Stimulated activated CD8-positive, alpha-beta memory T cell treated with anti-CD3 and anti-CD28 coated beads, Interleukin-12 subunit alpha, Interleukin-12 subunit beta, amount 100 ng/mL, for 4 hours (primary cell): Measurements from ENCODE around the gene SNX5.
"Not testable (repeated sequence)": the region's sequence is repeated elsewhere in the genome, so short reads cannot be mapped to it uniquely, and the experiment has no call there.

Experiments used
- DNase-seq: peaks from one replicate; pipeline ENCODE4 v3.0.0-alpha.2; 2020; ENCODE audit warnings: low read depth

The SNX5 gene

DNA sequence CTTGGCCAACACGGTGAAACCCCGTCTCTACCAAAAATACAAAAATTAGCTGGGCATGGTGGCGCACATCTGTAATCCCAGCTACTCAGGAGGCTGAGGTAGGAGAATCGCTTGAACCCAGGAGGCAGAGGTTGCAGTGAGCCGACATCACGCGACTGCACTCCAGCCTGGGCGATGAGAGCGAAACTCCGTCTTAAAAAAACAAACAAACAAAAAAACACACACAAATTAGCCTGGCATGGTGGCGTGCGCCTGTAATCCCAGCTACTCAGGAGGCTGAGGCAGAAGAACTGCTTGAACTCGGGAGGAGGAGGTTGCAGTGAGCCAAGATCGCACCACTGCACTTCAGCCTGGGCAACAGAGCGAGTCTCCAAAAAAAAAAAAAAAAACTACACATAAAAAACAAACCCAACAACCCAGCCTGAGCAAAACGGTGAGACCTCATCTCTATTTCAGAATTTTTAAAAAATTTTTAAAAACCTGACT lies 8.2 kb downstream of the SNX5 start:
- DNase-seq, result not testable (repeated sequence)

DNA sequence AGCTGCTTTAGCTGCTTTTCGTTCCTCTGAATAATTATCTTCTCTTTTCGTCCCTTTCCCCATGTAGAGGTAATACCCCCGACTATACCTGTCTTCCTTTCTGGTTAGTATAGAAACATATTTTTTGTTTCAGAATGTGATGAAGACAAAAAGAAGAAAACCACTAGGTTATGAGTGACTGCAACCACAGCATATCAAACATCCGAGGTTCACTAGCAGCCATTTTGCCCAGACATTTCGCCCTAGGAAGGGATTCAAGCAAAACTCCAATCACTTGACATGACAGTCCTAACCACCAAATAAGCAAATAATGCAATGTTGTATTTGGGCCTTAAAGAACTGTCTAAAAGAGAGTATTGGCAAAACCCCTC lies 9.4 kb downstream of the SNX5 start:
- no peak for DNase-seq

DNA sequence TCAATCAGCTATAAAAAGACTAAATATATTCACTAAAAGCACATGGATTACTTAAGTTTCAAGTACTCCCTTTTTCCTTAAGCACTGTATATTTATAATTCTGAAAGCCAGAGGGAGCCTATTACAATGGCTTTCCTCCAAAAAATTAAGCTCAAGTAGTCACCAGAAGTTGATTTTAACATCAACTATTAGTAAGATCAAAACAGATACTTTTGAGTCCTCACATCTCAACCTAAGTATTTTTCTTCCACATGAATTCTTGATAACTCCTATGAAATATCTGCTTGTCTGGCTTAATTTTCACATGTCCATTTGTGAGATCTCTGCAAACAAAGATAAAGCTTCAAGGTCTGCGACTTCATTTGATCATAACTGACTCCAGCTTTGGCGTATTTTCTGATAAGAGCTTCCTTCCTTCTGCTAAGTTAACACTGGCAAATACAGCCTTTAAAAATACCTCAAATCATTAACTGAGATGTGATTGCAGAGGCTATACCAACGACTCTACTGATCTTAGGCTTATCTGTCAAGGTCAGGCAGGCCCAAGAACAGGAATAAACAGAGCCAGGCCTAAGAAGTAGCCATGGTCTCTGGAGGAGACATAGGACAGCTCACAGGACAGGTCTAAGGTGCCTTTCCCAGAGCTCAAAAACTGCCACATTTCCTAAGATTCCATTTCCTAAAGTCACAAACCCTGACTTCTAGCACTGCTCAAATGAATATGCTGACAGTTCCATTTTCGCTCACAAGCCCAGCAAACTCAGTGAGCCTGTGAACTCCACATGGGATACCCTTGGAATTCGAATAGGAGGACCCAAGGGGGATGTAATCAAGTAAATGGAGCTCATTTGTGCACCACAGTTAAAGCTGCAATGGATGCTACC lies 10.0 kb downstream of the SNX5 start:
- DNase-seq, result no peak

DNA sequence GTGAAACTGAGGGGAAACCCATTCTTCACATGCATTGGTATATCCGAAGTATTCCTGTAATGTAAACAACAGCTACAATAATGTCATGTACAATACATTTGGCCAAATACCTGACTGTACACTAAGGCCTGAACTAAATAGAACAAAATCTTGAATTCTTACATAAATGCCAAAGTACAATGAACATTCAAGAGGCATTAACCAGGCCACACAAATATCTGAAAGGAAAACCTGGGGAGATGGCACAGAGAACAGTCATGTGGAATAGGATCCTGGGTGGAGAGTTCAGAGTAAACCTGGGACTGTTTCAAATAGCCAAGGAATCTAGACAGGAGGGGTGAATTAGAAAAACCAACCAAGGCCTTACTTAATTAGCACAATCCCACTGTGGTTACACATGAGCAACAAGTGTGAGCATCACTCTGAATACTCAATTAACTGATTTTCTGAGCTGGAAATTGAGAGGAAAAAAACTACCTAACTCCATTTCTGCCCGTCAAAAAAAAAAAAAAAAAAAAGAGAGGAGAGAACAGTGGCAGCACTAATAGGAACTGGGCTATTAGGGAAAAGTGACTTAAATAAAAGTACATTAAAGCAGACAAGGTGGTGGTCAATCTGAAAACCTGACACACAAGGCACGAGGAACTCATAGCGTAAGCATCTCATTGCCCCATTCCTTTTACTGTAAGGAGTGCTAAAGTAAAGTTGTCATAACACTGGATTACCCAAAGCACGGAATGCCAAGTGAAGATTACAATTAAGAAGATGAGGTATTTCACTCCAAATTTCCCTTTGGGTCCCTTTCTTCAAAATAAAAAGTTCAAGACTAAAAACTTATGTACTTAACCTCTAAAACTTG lies 10.9 kb downstream of the SNX5 start:
- DNase-seq, result no peak

DNA sequence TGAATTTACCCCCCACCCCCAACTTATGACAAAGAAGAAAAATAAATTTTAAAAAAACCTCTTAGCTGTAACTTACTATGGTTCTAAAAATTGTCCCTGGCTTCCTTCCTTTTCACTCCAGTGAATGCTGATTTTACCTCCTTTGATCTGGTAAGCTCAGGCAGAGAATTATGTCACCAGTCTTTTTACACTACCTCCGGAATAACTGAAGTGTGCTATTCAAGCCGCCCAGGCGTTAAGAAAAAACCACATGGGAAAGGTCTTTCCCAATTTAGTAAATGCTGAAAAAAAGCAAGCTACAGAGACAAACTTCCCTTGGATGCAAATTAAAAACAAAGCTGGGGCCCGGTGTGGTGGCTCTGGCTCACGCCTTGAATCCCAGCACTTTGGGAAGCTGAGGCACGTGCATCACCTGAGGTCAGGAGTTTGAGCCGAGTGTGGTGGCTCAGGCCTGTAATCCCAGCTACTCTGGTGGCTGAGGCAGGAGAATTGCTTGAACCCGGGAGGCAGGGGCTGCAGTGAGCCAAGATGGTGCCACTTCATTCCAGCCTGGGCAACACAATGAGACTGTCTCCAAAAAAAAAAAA lies 12.4 kb downstream of the SNX5 start:
- DNase-seq, result no peak

DNA sequence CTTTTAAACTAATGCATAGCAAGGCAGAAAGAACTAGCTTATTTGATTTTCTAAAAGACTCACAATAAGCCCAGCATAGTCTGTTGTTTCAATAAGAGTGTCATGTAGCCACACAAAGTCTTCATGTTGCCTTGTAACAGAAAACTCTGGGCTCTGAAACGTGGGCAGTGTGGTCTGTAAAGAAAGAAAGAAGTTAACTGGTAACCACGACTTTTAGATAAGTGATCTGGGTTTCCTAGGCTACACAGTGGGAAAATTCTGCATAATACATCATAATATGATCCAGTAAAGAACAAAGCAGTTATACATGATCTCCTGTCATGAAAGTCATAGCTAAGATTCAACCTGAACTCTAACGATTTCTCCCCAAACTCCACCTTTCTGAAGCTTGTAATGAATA lies 13.3 kb downstream of the SNX5 start:
- DNase-seq, result no peak

DNA sequence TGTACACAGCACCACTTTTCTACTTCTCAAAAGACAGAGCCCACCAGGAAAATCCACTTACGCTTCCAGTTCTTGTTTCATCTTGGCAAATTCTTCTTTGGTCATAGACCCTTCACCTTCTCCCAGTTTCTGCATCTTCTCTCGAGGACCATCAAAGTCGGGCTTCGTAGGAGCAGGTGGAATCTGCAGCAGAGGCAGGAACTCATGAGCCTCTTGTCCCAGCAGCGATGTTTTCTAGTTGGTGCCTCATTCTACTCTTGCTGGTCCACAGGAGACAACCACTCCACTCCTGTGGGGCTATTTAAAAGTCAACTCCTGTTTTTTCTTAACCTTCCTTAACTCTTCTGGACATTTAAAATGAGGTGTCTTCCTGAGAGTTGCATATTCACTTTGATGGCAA lies 14.7 kb downstream of the SNX5 start:
- no peak for DNase-seq

DNA sequence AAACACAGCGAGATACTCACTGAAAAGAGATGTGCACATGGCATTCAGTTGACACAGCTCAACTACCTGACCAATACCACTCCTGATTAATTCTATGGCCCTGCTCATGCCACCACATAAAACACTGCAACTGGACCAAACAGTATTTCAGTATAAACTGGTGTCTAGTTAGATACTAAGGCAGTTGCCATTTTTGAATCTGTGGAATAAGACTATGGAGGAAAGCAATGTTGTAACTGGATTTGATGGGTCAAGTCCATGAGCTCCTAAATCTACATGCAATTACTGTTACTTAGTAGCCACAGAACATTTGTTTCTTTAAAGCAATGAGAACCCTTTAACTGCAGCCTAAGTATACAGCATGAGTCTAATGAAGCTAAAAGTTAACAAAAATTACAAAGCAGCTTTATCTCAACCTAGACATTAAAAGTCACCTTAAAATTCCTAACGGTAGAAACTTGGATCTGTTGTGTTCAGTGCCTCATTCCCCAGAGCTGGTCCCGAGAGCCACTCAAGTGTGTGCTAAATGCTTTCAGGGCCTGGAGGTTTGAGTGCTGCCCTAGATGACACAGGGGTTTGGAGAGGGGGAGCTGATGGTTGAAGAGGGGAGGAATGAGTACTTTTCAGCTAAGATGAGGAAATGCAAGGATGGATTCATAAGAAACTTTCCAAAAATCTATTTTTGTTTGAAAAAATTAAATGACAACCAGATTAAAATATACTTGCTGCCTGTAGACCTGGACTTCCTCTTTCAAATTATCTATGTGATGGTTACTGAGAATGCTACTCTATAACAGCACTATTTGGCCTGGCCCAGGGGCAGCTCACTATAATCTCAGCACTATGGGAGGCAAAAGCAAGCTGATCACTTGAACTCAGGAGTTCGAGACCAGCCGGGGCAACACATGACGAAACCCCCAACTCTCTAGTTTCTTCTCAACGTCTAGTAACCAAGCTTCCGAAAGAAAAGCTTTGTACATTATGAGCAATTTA lies 15.6 kb downstream of the SNX5 start:
- no peak for DNase-seq

DNA sequence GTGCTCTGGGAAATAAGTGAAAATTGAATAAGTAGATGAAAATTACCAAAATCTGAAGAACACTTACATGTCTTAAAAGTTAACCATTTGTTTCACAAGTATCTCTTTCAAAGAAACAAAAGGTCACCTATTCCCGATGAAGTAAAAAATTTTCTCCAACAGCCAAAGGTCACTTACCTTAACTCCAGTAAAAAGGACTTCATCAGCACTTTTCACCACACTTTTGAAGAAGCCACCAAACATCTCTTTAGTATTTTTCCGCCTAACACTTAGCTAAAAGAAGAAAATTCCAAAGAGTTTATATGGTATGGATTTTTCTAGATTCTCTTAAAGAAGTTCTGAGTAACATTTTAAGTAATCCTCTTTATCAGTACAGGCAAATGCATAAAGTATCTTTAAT lies 17.3 kb downstream of the SNX5 start:
- no peak for DNase-seq

DNA sequence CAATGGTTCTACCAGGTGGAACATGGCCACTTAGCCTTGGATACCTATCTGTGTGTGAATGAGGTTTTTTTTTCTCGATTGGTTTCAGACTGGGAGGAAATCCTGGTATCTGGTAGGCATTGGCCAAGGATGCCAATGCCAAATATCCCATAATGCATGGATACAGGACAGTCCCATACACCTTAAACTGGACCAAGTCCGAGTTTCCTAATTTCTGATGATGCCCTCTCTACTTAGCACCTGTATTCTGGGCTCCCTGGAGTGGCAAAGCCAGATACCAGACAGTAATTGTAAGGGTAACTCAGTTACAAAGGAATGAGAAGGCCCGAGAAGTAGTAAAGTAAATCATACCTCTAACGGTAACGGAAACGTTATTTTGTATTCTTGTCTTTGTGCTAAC lies 17.9 kb downstream of the SNX5 start:
- no peak for DNase-seq

DNA sequence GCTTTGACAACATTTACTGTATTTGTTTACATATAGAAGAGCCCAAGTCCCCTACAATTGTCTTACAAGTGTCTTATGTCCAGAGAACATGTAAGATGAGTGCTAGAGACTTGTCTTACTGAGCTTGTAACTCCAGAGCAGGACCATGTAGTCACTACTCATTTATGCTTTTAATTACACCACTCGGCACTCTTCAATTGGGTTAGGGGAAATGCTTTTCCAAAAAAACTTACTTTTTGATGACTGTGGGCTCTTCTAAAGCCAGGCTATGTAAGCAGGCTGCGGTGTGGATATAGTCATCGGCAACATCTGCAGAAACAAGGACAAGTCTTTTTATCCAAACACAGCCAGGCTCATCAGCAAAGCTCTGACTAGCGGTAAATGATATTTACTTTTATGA lies 18.7 kb downstream of the SNX5 start:
- no peak for DNase-seq

DNA sequence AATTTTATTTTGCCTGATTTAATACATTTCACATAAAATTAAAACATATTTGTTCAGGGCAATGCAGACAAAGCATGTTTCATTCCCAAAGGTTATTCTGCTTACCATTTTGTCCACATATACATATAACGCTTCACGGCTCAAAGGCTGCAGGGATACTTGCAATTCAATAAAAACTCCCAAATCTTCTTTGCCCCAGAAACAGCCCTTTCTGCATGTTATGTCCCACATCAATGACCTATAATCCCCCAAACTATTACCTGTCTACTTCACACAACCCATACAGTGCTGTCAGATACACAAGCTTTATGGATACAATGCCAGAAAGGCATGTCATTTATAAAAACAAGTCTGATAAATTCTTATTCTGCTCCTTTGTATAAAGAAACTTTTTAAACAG lies 20.2 kb downstream of the SNX5 start:
- no peak for DNase-seq

DNA sequence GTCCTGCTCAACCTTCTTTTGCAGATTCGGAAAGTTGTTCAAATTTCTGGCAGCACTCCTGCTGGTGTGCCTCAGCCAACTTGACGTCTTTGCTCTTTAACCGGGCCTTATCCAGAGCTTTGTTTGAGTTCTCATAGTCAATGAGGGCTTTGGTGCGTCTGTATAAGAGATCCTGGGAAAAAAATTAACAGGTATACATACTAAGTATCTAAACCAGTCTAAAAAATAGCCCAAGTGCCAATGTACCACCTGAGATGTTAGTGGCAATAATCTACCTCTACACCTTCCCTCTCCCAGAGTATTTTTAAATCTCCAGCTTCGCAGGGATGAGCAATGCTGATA lies 21.1 kb downstream of the SNX5 start:
- DNase-seq, result no peak

DNA sequence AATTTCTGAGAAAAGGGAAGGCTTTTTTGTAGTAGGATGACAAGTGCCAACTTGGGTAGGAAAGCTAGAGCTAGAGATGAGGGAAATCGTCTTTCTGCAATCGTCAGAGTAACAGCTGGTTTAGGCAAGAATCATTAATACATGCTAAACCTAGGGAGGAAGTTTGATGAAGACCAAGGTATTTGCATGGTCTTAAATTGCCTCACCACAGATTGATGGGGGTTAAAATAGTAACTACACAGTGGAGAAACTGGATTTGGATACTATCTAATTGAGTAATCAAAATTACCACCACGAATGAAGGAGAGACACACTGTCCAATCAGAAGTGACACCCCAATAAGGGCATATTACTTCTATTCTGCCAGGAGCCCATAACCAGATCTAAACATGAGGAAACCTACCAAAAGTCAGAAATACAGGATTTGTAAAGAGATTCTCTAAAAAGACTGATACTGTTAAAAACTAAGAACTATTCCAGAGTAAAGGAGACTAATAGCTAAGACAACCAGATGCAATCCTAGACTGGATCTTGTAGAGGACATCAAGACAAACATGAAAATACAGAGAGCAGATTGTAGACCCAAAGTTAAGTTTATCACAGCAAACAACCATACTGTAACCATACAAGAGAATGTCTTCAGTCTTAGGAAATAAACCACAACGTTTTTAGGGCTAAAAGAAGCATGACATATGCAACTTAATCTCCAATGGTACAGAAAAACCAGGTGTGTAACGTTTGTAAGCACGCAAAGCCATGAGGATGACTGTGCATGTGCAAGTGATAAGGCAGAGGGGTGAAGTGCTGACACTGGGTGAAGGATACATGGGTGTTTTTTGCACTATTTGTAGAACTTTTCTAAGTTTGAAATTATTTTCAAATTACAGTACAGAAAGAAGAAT lies 21.8 kb downstream of the SNX5 start:
- DNase-seq, result no peak

DNA sequence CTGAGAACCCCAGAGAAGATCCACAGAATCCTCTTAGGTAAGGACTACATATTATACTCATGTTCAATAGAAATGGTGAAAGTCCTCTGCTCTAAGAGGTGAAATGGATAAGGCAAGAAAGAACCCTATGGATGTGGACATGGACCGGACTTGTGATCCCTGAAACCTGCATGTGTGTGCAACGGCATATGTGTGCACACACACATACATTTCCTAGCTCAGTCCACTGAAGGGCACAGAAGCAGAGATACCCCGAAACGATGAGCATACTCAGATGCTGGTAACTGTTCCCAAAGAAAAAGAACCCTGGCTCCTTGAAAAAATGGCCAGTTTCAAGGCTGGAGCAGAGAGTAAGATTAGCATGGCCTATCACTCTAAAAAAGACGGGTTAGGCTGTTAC lies 22.6 kb downstream of the SNX5 start:
- DNase-seq, result no peak

DNA sequence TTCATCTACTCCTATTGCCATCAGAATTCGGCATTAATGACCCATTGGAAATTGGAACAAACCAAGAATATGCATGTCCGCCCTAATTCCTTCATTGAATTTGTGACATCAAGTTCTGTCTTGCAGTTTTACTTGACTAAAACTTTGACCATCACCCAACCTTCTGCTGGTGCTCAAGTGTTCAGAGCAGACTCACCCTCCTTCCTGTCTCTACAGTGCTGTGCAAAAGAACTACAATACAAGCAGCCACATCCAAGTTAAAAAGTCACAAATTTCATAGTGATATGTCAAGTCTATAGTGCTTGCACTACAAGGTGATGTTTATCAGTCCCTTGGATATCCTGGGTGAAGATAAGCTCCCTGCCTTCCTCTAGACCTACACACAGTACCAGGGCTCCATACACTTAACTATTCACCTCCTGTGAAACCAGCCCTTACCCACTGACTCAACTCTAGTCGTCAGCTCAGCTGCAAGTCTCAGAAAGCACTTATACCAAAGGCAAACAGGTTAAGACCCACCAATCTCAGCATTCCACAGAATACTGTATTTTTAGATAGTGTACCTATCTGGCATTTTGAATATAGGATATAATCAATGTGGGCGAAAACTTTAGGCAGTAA lies 23.6 kb downstream of the SNX5 start:
- no peak for DNase-seq

DNA sequence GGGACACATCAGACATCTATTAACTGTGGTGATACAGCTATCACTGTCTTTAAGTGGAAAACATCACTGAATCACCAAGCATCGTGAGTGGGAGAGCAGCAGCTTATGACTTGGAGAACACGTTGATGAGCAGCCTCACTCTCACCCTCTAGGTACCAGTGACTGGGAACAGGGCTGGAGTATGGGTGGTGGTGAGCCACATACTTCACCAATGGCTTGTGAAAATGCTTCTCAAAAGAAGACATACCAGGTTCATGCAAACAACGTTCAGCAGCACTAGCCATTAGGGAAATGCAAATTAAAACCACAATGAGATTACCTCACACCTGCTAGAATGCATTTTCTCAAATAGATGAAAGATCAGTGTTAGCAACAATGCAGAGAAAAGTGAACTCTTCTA lies 25.3 kb downstream of the SNX5 start:
- no peak for DNase-seq

DNA sequence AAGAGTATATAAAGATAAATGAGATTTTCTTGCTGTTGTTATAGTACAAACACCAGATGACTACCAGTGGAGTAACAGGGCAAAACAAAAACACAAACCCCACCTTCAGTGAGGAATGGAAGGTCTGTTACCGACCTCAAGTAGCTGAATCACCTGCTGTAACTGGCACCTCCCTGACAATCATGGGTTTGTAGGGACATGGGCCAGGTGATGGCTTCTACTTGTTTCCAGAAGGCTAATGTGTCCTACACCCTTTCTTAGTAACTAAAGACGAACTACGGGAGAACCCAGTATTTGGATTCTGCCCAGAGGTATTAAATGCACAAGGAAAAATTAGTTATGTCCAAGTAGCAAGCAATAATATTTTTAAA lies 26.8 kb downstream of the SNX5 start:
- no peak for DNase-seq

DNA sequence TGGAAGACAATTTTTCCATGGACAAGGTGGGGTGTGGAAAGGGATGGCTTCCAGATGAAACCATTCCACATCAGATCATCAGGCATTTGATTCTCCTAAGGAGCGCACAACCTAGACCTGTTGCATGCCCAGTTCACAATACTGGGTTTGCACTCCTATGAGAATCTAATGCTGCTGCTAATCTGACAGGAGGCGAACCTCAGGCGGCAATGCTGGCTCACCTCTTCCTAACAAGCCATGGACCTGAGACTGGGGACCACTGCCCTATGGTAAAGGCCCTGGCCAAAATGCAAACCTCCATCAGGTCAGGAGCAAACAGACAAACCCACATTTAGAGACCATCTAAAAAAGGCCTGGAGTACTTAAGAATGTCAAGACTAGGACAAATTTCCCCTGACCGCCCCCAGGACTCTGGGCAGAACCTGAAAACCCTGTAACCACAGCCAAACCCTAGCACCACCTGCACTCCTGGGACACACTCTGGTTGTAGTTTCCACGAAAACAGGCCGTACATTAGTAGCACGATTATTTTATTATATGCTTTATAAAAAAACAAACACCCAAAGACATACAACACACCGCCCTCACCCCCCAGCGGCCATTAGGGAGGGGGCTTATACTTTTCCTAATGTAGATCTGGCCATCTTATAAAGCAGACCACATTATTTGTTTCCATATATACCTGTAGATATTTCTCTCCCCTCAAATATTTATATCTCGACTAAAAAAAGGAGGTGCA lies 27.3 kb downstream of the SNX5 start:
- DNase-seq, result no peak
